ENCODE data around the gene TBX10.

- TF ChIP-seq ZNF274 (IDR thresholded peaks at IDR 0.05; ENCODE audit: low read depth, low read length) = no peak
- TF ChIP-seq YY1 (IDR thresholded peaks at IDR 0.05; ENCODE audit: insufficient read depth, insufficient read length) = no peak
Observed at GRCh38 chr11:67644472-67645418, 5.2 kb upstream of the TBX10 start.

Data from NT2/D1 (cell line).